ENCODE measurements around the gene ATAD3C. TPM values are rescaled to one million over a fixed set of nuclear protein-coding genes. Genes with fewer than 3 reads are reported as not detected.
A peak's percentile ranks its signal among the peaks of the same experiment; 100 is the strongest.

Gene ATAD3C, protein sequence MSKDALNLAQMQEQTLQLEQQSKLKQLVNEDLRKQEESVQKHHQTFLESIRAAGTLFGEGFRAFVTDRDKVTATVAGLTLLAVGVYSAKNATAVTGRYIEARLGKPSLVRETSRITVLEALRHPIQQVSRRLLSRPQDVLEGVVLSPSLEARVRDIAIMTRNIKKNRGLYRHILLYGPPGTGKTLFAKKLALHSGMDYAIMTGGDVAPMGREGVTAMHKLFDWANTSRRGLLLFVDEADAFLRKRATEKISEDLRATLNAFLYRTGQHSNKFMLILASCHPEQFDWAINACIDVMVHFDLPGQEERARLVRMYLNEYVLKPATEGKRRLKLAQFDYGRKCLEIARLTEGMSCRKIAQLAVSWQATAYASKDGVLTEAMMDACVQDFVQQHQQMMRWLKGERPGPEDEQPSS
- polyA plus RNA-seq (2012; rRNA removed): 0.38 and 0.49 TPM in 2 replicates
- 0.22 and 0.27 TPM in 2 replicates for polyA plus RNA-seq (2012; cell fraction: cytosol; rRNA removed)
- polyA plus RNA-seq (2012; cell fraction: nucleus; rRNA removed): 0.37 and 0.52 TPM in 2 replicates

DNA sequence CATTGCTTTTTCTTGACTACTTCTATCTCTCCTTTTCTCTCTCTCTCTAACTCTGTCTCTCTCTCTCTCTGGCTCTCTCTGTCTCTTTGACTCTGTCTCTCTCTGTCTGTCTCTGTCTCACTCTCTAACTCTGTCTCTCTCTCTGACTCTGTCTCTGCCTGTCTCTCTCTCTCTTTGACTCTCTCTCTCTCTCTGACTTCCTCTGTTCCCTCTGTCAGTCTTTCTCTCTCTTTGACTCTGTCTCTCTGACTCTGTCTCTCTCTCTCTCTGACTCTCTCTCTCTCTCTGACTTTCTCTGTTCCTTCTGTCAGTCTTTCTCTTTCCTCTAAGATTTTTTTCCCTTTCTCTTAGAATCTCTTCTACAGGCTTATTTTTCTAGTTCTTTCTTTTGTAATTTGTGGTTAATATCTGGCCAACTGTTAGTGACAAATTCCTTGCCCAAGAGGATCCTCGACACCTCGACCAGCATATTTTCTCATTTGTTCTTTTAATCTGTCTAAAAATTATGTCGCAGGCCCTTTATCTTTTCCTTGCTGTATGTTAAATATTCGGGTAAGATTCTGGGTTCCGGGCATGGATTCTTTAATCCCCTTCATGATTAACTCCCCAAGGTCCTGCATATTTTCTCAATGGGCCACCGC, at the start of gene ATAD3C:
TSS of gene ATAD3C (plus strand) at position 591 of the 641 bp plus-strand sequence. CDS start 995 bp downstream, outside the sequence.
- Histone ChIP-seq H3K27ac (ENCODE audit: low read depth in 2 of 2, low read length in 1 of 2) (no peak within 1 kb of the TSS), H2AFZ (ENCODE audit: low read depth) (0 out of 2 replicates have a peak within 1 kb of the TSS, but pooled peaks have one; percentile 16), H3K27me3 (ENCODE audit: insufficient read depth) (no peaks in the 10 kb centered on the region), H3K9me3 (no peaks in the 10 kb centered on the region), H3F3A (replicated peaks; ENCODE audit: insufficient read depth) (no peaks in the 10 kb centered on the region), H3K4me1 (ENCODE audit: control insufficient read depth in 1 of 2, insufficient read depth in 2 of 2, low read depth in 1 of 2, low read length in 1 of 2) (no peaks in the 10 kb centered on the region), H4K20me1 (ENCODE audit: insufficient read depth) (no peaks in the 10 kb centered on the region), H3K4me2 (no peak within 1 kb of the TSS), H3K36me3 (replicated peaks in 1 of 2; ENCODE audit: control insufficient read depth in 1 of 2, insufficient read depth in 2 of 2, low read length in 1 of 2) (no peaks in the 10 kb centered on the region), H3K79me2 (ENCODE audit: insufficient read depth) (no peaks in the 10 kb centered on the region), H3K9me2 (no peaks in the 10 kb centered on the region), H3K9ac (no peak within 1 kb of the TSS), H3K4me3 (ENCODE audit: low read depth in 2 of 2, low read length in 1 of 2) (no peak within 1 kb of the TSS)
- 60% methylated on average over 6 of the region's 6 CpGs for WGBS (ENCODE audit: low lambda C conversion rate)
- TF ChIP-seq, protein P1, sequence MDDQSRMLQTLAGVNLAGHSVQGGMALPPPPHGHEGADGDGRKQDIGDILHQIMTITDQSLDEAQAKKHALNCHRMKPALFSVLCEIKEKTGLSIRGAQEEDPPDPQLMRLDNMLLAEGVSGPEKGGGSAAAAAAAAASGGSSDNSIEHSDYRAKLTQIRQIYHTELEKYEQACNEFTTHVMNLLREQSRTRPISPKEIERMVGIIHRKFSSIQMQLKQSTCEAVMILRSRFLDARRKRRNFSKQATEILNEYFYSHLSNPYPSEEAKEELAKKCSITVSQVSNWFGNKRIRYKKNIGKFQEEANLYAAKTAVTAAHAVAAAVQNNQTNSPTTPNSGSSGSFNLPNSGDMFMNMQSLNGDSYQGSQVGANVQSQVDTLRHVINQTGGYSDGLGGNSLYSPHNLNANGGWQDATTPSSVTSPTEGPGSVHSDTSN (IDR thresholded peaks at IDR 0.05): no peak
- TF ChIP-seq, protein P2, sequence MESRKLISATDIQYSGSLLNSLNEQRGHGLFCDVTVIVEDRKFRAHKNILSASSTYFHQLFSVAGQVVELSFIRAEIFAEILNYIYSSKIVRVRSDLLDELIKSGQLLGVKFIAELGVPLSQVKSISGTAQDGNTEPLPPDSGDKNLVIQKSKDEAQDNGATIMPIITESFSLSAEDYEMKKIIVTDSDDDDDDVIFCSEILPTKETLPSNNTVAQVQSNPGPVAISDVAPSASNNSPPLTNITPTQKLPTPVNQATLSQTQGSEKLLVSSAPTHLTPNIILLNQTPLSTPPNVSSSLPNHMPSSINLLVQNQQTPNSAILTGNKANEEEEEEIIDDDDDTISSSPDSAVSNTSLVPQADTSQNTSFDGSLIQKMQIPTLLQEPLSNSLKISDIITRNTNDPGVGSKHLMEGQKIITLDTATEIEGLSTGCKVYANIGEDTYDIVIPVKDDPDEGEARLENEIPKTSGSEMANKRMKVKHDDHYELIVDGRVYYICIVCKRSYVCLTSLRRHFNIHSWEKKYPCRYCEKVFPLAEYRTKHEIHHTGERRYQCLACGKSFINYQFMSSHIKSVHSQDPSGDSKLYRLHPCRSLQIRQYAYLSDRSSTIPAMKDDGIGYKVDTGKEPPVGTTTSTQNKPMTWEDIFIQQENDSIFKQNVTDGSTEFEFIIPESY (IDR thresholded peaks at IDR 0.05; ENCODE audit: borderline replicate concordance, low read depth): no peak
- TF ChIP-seq ELF1 (IDR thresholded peaks at IDR 0.05) (no peak), GATA2 (CRISPR knock-in tag; IDR thresholded peaks at IDR 0.05) (no peak), SMC3 (IDR thresholded peaks at IDR 0.05; ENCODE audit: low read depth, low read length) (no peak)
- TF ChIP-seq, protein P3, sequence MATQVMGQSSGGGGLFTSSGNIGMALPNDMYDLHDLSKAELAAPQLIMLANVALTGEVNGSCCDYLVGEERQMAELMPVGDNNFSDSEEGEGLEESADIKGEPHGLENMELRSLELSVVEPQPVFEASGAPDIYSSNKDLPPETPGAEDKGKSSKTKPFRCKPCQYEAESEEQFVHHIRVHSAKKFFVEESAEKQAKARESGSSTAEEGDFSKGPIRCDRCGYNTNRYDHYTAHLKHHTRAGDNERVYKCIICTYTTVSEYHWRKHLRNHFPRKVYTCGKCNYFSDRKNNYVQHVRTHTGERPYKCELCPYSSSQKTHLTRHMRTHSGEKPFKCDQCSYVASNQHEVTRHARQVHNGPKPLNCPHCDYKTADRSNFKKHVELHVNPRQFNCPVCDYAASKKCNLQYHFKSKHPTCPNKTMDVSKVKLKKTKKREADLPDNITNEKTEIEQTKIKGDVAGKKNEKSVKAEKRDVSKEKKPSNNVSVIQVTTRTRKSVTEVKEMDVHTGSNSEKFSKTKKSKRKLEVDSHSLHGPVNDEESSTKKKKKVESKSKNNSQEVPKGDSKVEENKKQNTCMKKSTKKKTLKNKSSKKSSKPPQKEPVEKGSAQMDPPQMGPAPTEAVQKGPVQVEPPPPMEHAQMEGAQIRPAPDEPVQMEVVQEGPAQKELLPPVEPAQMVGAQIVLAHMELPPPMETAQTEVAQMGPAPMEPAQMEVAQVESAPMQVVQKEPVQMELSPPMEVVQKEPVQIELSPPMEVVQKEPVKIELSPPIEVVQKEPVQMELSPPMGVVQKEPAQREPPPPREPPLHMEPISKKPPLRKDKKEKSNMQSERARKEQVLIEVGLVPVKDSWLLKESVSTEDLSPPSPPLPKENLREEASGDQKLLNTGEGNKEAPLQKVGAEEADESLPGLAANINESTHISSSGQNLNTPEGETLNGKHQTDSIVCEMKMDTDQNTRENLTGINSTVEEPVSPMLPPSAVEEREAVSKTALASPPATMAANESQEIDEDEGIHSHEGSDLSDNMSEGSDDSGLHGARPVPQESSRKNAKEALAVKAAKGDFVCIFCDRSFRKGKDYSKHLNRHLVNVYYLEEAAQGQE (IDR thresholded peaks at IDR 0.05; ENCODE audit: low read depth, low read length): no peak
- no peak for DNase-seq
- ChIA-PET CTCF (no interaction called here), POLR2A (no interaction called here)

Data from SK-N-SH (cell line).